ENCODE data around the gene CIDEC. TPM values are rescaled to one million over a fixed set of nuclear protein-coding genes. Genes with fewer than 3 reads are reported as not detected.
A peak's percentile ranks its signal among the peaks of the same experiment; 100 is the strongest.

CIDEC gene, protein sequence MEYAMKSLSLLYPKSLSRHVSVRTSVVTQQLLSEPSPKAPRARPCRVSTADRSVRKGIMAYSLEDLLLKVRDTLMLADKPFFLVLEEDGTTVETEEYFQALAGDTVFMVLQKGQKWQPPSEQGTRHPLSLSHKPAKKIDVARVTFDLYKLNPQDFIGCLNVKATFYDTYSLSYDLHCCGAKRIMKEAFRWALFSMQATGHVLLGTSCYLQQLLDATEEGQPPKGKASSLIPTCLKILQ
- not detected for polyA plus RNA-seq (2013, experiment 1 of 2; ENCODE audit: insufficient read length)
- polyA plus RNA-seq (2013, experiment 2 of 2; ENCODE audit: insufficient read length): not detected

DNA sequence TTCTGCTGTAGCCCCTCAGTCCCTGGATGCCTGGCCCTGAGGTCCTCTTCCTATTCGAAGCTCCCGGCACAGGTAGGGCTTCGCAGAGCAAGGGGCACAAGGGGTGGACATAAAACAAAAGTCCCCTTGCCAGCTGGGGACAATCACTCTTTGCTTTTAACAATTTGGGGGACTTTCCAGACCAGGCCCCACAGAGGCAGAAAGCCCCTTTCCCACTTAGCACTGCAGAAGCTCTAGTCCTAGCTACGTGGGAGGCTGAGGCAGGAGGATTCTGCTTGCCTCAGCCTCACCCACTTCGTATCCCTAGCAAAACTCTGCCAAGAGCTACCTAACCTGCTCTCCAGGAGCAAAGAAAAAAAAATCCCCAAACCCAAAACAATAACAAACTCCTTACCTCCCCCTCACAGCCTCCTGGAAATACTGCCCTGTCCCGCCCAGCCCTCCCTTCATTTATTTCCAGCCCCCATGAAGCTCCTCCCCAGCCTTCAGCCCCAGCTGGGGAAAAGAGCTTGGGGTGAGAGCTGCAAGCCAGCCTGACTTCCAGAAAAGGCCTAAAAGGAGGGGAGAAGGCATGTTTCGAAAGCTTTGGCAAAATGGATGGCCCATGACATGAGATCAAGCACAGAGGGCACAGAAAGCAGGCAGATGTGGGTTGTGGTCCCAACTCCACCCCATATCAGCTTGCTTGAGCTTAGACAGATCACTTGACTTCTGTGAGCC lies at the start of gene CIDEC:
Gene CIDEC (minus strand): TSS at position 424 of the 720 bp plus-strand sequence. CDS start 1,767 bp downstream, outside the sequence.
- DNase-seq: no peak

DNA sequence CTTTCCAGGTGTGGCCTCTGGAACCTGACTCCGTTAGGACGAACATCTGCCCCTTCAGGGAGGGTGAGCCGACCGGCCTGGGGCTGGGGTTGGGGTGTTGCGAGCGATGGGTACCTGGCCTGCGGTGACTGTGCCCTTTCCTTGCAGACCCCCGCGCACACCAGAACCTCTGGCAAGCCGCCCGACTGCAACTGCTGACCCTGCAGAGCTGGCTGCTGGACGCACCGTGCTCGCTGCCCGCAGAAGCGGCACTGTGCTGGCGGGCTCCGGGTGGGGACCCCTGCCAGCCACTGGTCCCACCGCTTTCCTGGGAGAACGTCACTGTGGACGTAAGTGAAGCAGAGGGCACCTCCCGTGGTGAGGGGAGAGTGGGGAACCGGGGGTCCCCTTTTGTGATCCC lies 48.1 kb upstream of the CIDEC start:
- no peak for DNase-seq

DNA sequence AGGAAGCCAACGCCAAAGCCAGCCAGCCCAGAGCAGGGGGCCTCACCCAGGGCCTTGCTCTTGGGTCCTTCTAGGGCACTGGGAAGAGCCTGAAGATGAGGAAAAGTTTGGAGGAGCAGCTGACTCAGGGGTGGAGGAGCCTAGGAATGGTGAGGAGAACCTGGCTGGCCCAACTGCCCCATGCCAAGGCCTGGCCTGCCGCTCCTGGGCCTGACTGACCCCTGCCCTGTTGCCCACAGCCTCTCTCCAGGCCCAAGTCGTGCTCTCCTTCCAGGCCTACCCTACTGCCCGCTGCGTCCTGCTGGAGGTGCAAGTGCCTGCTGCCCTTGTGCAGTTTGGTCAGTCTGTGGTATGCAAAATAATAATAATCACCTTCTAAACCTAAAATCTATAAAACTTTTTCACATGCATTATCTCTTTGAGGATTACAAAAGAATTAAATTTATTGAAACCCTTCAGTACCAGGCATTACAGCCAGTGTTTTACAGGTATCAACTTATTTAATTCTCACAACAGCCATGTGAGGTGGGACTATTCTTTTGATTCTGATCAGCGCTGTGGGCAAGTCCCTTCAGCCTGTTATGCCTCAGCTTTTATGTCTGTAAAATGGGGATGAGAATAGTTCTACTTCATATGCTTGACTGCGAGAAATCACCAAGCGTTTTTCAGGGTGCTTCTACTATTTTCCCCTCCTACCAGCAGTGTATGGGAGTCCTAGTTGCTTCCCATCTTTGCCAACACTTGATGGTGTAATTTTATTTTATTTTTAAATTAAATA lies 38.4 kb upstream of the CIDEC start:
- no peak for DNase-seq

DNA sequence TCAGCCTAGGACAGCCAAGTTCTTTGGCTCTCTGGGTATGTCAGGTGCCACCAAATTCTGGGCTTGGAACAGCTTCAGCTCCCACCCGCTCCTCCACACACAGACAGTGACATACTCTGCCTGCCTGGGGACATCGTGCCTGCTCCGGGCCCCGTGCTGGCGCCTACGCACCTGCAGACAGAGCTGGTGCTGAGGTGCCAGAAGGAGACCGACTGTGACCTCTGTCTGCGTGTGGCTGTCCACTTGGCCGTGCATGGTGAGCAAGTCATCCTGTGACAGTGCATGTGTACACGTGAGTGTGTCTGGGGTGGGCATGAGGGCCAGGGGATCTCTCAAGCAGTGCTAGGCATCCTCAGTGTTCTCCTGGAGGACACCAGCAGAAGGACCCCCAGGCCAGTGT lies 37.8 kb upstream of the CIDEC start:
- no peak for DNase-seq

DNA sequence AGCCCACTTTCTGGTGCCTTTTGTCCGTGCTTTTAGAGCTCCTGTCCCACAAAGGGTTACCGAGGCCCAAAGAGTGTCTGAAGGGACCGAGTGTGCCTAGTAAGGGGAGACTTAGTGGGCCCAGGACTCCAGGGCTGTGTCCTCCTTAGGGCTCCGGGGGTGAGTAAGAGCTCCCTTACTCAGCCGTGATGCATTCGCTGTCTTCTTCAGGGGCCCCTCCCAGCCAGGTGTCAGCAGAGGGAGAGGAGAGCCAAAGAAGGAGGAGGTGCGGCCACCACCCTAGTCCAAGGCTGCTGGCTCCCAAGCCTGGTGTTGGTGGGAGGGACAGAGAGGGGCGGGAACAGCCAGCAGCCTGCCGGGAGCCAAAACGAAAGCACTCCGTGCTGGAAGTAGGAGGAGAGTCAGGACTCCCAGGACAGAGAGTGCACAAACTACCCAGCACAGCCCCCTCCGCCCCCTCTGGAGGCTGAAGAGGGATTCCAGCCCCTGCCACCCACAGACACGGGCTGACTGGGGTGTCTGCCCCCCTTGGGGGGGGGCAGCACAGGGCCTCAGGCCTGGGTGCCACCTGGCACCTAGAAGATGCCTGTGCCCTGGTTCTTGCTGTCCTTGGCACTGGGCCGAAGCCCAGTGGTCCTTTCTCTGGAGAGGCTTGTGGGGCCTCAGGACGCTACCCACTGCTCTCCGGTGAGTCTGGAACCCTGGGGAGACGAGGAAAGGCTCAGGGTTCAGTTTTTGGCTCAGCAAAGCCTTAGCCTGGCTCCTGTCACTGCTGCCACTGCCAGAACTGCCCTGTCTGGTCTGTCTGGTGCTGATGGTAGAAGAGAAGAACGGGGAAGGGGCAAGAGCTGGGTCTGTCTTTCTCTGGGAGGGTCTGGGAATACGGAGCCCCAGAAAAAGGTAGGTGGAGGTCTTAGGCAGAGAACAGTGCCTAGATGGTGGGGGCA lies 37.0 kb upstream of the CIDEC start, which contains the start of gene IL17RC:
Gene IL17RC (plus strand): TSS at position 365 of the 947 bp plus-strand sequence. CDS start 218 bp downstream, at position 583.
- peak; percentile 83 for DNase-seq

DNA sequence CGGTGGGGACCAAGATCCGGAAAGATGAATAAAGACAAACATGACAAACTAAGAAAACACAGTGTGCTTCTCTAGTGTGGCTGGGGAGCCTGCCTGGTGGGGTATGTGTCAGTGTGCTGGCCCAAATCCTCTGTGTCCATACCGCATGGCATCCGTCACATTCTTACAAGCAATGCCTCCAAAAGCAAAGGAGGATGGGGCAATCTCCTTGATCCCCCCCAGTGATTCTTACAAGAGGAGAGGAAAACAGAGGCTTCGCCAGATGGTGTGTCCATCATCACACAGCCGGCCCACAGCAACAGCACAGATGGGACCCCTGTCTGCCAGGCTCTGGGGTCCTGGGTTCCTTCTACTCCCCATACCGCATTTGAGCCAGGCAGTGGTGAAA lies 36.3 kb upstream of the CIDEC start:
- DNase-seq: peak; percentile 55

DNA sequence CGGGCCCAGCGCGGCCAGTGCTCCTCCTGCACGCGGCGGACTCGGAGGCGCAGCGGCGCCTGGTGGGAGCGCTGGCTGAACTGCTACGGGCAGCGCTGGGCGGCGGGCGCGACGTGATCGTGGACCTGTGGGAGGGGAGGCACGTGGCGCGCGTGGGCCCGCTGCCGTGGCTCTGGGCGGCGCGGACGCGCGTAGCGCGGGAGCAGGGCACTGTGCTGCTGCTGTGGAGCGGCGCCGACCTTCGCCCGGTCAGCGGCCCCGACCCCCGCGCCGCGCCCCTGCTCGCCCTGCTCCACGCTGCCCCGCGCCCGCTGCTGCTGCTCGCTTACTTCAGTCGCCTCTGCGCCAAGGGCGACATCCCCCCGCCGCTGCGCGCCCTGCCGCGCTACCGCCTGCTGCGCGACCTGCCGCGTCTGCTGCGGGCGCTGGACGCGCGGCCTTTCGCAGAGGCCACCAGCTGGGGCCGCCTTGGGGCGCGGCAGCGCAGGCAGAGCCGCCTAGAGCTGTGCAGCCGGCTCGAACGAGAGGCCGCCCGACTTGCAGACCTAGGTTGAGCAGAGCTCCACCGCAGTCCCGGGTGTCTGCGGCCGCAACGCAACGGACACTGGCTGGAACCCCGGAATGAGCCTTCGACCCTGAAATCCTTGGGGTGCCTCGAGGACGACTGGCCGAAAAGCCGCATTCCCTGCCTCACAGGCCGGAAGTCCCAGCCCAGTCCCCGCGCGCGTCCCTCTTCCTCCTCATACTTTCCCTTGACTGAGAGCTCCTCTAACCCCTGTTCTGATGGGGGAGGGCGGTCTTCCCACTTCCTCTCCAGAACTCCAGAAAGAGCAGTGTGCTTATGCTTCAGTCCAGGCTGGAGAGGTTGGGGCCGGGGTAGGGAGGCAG lies 35.4 kb upstream of the CIDEC start:
- DNase-seq: peak; percentile 71

DNA sequence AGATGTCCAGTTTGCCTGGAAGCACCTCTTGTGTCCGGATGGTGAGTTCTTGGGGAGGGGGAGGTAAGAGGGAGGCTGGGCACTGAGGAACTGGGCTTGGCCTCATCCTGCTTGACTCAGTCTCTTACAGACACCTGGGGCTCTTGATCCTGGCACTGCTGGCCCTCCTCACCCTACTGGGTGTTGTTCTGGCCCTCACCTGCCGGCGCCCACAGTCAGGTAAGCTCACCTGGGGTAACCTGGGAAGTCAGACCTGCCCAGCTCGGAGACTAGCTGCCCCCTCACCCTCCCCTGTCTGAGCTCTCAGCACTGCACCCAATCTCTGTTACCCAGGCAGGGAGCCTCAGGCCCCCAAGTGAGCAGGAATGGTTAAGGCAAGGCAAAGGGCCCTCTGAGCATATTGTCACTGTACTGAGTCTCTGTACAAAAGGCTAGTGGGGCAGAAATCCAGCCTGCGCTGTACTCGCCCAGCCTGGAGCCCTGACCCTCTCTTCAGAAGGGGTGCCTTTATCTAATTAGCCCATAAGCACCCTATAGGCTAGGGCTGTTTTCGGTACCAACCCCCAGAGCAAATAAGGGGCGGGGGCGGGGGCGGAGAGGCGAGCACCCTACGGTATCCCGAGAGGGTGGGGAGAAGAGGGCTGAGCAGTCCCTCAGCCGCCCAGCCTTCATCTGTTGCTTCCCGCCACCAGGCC lies 34.7 kb upstream of the CIDEC start:
- no peak for DNase-seq

DNA sequence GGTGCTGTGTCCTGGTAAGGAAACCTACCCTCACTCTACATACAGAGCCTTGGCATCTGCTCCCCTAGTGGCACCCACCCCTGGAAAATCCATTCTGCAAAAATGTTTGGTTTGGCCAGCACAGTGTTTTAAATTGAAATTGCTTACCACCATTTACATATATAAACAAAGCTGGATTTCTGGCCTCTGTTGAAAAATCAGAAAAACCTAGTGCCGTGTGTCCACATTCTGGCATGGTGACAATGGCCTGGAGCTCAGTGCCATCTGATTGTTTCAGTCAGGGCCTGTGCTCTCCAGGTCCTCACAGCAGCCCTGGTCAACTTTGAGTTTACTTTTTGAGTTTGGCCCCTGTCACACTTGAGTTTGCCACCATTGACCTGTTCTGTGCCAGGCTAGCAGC lies 34.0 kb upstream of the CIDEC start:
- no peak for DNase-seq

DNA sequence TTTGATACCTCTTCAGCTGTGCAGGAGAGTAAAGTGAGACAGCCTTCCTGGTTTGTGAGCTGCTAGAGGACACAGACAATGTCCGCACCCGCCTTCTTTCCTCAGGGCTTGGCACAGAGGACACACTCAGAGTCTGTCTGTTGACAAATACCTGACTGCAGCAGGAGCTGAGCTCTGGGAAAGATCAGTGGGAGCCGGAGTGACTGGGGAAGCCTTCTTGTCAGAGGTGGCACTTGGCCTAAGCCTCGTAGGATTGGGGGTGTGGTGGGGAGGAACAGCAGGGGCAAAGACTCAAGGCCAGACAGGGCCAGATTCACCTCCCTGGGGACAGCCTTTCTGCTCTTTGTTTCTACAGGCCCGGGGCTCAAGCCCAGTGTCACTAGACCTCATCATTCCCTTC lies 33.5 kb upstream of the CIDEC start:
- DNase-seq: no peak

DNA sequence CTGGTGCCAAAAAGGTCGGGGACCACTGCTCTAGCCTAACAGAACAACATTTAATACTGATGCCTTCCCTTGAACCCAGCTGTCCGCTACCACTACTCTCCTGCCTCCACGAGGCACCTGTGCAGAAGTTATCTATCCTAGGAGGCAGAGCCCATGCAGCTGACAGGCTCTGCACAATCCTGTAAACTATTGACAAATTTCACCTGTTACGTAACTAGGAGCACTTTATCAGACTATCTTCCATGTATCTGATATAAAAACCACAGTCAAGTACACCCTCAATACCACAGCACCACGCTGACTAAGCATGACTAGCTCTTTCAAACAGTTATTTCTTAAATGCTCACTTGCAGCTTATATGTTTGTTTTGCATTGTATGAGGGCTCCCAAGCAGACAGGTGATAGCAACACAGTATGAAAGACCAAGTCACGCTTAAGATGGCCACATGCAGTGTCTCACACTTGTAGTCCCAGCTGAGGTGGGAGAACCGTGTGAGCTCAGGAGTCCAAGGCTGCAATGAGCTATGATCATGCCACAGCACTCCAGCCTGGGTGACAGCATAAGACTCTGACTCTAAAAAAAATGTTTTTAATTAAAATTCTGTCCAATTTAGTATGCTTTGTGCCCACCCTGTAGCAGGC lies 32.4 kb upstream of the CIDEC start:
- no peak for DNase-seq

DNA sequence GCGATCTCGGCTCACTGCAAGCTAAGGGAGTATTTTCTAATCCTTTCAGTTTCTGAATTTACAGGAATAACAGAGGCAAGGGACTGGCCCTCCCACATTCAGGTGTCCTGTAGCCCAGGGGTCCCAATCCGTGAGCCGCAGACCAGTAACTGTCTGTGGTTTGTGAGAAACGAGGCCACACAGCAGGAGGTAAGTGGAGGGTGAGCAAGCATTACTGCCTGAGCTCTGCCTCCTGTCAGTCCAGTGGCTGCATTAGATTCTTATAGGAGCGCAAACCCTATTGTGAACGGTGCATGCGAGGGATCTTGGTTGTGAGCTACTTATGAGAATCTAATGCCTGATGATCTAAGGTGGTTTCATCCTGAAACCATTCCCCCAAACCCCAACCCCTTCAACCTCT lies 31.8 kb upstream of the CIDEC start:
- peak; percentile 11 for DNase-seq

DNA sequence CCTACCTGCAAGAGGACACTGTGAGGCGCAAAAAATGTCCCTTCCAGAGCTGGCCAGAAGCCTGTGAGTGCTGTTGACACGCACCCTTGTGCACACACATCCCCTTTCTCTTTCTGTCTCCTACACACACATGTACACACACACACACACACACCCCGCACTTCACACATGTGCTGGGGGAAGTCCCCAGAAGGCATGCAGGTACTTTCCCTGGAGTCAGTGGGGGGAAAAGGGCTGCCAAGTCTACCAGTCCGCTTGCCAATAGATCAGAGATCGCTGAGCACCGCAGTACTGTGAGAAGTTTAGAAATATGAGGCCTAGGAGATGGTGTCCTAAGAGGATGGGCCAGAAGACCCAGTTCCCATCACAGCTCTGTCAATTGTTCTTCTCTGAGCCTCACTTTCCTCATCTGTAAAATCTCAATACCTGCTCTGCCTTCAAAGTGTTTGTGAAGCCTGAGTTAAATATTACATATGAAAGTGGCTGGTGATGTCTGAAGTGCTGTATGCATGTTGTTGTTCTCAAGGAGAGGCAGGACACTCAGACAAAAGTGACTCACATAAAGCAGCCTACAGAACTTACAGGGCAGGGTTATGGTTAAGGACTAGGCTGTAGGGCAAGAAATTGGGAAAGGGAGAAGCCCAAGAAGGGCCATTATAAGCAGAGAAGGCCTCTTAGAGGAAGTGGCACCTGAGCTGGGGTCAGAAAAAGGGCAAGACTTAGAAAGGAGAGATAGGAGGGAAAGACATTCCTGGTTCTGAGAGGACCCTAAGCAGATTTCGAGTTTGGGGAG lies 29.4 kb upstream of the CIDEC start:
- no peak for DNase-seq

DNA sequence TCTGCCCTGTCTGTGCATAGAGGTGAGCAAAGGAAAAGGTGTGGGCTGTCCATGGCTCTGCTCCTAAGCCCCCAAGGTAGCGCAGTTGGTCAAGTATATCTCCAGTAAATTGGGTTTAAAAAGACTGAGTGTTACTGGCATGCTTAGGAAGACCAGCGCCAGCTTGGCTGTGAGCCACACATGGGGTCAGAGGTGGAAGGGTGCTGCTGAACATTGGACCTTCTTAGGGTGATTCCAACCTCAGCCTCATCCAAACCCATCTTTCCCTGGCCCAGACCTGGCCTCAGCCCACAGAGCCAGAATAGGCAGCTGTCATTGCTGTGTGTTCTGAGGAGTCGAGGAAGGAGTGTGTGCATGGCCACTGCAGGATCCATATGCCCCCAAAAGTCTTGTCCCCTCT lies 28.2 kb upstream of the CIDEC start:
- DNase-seq: no peak

DNA sequence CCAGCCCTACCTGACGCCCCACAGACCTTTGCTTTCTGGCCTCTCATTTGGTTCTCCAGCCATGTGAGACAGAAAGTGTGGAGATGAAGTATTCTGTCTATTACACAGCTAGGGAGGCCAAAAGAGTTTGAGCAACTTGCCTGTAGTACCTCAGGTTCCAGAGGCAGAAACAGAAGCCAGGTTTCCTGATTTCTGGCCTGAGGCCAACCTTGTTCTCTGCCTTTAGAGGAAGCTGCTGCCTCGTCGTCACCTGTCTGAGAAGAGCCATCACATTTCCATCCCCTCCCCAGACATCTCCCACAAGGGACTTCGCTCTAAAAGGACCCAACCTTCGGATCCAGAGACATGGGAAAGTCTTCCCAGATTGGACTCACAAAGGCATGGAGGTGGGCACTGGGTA lies 26.4 kb upstream of the CIDEC start:
- no peak for DNase-seq

DNA sequence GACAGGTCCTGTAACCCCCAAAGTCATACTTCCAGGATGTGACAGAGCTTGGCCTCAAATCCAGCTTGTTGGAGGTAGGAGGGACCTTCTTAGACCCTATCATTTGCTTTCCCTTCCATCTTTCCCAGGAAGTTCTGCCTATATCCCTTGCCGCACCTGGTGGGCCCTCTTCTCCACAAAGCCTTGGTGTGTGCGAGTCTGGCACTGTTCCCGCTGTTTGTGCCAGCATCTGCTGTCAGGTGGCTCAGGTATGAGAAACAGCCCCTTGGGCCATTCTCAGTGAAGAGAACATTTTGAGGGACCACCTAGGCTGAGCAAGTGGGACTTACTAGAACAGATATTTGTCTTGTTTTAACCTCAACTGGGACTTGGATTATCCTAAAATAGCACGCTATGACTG lies 23.9 kb upstream of the CIDEC start:
- no peak for DNase-seq

DNA sequence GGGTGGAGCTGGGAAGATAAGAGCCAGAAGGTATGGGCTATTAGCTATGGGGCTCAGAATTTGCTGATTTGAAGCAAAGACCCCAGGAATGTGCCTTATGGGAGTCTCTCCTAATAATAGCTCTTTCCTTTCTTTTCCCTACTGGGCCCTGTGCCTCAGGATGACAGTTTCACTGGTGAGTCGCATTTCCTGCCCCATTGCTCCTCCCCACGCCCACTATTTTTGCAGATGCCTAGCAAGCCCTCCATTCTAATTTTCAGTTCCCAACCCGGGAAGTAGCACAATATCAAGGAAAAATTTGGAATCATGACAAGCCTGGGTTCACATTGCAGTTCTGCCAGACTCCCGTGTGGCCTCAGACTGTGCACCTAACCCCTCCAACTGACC lies 23.2 kb upstream of the CIDEC start:
- peak; percentile 62 for DNase-seq

DNA sequence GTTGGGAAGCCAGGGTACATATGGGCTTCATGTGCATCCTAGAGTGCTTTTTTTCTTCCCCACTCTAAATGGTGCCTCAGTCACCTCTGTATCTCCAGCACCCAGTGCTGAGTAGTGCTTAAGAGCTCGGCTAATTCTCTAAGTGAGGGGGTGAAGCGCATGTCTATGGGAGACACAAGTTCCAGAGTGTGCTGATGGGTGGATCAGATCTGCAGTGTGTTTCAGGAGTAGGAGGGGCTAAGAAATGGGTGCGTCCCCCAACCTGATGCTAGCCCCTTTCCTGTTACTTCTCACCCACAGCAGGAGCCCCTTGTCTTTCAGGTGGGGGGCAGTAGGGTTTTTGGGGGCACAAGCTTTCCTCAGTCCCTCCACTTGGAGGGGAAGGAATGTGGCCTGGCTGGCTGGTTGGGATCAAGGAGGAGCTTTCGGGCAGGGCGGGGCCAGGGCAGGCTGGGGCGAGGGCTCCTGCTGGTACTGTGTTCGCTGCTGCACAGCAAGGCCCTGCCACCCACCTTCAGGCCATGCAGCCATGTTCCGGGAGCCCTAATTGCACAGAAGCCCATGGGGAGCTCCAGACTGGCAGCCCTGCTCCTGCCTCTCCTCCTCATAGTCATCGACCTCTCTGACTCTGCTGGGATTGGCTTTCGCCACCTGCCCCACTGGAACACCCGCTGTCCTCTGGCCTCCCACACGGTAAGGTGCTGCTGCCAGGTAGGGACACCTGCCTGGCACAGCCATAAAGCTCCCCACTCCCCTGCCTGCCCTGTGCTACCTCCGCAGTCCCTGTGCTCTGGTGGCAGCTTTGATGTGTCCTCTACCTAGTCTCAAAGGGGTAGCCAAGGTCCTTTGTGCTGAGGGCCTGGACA lies 22.6 kb upstream of the CIDEC start, which contains the start of gene IL17RE:
Gene IL17RE (plus strand): TSS at position 477 of the 866 bp plus-strand sequence. CDS start 85 bp downstream, at position 562.
- no peak for DNase-seq

Data from fibroblast of skin of scalp (primary cell).